CD4-positive, alpha-beta T cell treated with Interleukin-4 for 4 hours (primary cell): ENCODE measurements around the gene HOXD3.

Experiments
- DNase-seq: peaks from one replicate; pipeline ENCODE4 v3.0.0-alpha.2; 2020

The HOXD3 gene

DNA sequence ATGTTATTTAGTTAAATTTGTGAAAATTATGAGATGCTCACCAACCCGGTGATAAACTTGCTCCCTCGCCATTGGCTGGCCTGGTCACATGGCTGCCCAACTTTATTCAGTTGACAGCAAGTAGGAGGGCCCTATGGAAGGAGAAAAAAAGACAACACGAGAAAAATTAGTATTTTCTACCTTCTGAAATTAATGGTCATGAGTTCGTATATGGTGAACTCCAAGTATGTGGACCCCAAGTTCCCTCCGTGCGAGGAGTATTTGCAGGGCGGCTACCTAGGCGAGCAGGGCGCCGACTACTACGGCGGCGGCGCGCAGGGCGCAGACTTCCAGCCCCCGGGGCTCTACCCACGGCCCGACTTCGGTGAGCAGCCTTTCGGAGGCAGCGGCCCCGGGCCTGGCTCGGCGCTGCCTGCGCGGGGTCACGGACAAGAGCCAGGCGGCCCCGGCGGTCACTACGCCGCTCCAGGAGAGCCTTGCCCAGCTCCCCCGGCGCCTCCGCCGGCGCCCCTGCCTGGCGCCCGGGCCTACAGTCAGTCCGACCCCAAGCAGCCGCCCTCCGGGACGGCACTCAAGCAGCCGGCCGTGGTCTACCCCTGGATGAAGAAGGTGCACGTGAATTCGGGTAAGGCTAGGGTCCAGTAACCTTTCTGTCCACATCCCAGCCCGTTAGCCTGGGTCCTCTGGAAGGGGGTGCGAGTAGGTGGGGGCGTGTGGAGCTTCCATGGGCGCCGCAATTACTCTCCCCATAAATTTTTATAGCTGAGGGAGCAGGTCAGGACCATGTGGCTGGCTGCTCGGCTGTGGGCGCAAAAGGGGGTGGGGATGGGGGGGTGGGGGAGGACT is 5.4 kb upstream of the HOXD3 start, which contains the start of gene HOXD4:
HOXD4 (plus strand) TSS at position 109 of the 846 bp plus-strand sequence; CDS start at position 193, 84 bp downstream.
- DNase-seq, result no peak

DNA sequence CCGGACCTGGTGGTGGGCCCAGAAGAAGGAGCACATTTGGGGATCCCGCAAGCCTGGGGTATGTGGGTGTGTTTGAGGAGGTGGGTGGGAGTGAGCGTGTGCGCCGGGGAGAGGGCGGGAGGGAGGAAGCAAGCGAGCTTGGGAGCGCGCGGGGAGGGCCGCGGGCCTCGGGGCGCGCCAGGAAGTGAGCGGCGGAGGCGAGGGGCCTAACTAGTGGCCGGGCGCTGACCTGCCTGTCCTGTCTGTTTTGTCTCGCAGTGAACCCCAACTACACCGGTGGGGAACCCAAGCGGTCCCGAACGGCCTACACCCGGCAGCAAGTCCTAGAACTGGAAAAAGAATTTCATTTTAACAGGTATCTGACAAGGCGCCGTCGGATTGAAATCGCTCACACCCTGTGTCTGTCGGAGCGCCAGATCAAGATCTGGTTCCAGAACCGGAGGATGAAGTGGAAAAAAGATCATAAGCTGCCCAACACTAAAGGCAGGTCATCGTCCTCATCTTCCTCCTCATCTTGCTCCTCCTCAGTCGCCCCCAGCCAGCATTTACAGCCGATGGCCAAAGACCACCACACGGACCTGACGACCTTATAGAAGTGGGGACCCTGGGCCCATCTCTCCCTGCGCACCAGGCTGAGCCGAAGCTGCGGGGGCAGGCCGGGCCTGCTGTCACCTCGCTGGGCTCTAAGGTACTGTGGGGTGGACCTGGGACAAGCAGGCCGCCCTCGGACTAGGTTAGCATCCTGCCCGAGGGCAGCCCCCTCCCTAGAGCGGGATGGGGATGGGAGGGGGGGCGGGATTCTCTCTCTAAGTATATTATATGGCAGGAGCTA is 4.5 kb upstream of the HOXD3 start:
- no peak for DNase-seq

DNA sequence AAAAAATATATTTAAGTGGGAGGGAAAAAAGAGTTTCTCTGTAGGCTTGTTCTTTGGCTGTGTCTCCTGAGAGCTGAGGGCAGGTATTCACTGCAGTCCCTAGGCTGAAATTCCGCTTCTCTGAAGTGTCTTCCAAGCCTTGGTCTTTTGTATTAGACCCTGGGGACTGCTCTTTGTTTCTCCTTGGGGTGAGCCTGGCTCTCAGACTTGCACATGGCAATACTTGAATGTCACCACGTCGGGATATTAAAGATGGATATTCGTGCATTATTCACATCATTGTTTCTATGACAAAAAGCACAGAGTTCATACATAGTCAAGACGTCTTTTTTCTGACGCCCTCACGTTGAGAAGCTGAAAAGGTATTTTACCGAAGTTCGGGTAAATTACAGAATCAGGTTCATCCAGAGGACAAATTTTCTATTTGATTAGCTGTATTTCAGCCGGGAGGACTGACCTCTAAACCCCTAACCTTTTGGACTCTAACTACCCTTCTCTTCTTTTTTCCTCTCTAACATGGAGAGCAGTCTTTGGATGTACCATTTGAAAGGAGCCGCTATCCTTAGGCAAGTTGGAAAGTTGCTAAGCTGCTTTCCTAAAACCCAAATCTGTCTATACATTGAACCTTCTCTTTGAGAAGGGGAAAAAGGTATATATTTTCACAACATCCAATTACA is 2.4 kb upstream of the HOXD3 start:
- DNase-seq, result no peak

DNA sequence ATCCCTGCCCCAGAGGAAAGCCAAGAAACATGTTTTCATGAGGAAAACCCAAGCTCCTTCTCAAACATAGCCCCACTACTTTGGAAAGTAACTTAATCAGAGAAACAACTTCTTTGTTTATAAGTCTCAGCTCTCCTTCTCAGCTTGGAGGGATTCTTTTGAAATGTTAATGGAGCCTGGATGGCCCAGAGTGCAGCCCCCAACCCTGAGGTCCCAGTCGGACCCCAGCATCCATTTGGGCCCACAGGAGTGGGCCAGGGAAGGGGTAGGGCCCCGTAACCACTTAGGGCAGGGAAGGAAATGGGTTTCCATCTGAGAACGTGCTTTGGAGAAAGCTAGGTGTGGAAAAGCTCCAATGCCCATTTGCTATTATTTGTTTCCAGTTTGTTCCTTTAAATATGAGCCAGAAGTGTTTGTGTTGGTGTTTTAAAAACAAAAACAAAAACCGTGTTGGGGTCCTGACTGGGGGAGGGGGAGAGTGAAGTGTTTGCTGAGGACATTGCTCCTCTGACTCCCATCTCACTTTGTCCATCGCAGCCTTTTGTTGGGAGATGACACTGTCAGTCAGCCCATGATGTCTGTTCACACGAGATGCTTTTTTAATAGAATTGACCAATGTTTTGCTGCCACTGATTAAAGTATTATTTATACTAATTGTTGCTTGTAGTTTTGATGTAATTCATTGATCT is 1.6 kb upstream of the HOXD3 start:
- DNase-seq, result no peak

DNA sequence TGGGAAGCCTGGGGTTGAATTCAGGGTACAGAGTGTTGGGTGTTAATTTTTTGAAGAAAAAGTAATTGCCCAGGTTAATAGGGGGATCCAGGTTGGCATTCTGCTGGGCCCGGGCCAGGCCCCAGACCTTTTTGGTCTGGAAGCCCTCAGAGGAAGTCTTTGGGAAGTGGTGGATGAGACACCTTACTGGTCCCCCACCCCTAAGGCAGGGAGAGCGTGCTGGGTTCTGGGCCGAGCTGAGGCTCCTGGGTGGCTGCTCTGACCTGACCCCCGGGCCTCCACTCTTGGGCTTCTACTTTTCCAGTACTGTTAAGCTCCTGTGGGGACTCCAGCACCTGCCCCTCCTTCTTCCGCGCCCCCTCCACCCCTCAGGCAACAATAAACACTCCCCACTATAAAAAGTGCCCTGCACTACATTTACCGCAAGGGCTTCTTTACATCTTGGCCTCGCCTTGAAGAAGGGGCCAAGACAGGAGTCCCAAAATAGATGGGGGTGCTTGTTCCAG is 753 bp upstream of the HOXD3 start:
- DNase-seq, result no peak

DNA sequence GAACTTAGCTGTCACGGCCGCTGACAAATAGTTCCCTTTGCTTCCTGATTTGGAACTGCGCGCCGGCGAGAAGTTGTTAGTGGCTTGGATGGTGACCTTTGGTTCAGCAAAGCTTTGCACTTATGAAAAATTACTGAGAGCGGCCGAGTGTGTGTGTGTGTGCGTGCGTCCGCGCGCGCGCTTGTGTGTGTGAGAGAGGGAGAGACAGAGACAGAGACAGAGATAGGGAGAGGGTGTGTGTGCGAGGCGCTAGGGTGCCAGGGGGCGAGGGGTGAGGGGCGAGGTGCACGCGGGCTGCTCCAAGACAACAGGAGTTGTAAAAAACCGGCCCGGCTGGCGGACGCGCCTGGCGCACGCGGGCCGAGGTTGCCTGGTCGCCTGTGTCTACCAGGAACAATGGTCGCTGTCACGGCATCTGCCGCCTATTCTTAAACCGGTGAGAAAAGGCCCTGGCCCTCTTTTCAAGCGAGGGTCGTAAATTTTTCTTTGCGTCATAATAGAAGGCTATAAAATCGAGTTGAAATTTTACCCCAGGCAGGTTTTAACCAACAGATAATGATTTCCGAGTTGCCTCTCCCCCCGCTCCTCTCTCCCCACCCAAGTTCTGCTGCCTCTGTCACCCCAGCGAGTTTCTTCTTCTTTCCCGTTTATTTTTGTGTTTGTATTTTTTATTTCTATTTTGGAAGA is 535 bp downstream of the HOXD3 start:
- DNase-seq, result no peak

DNA sequence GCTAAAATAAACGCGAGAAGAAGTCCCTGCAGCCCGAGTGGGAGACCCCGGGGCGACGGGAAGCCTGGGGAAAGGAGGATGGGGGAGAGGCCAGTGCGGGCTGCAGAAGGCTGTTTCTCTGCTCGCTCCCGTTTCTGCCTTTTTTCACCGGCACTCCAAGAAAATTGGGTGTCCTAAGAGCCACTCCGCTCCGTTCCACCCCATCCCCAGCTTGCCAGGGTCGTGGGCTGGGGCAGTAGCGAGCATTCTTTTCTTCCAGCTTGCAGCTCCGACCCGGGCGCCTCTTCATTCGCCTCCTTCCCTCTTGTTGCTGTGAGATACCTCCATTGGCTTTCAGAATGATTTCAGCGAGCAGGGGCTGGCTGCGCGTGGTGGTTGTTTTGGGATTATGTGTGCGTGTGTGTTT is 1.1 kb downstream of the HOXD3 start:
- DNase-seq, result no peak

DNA sequence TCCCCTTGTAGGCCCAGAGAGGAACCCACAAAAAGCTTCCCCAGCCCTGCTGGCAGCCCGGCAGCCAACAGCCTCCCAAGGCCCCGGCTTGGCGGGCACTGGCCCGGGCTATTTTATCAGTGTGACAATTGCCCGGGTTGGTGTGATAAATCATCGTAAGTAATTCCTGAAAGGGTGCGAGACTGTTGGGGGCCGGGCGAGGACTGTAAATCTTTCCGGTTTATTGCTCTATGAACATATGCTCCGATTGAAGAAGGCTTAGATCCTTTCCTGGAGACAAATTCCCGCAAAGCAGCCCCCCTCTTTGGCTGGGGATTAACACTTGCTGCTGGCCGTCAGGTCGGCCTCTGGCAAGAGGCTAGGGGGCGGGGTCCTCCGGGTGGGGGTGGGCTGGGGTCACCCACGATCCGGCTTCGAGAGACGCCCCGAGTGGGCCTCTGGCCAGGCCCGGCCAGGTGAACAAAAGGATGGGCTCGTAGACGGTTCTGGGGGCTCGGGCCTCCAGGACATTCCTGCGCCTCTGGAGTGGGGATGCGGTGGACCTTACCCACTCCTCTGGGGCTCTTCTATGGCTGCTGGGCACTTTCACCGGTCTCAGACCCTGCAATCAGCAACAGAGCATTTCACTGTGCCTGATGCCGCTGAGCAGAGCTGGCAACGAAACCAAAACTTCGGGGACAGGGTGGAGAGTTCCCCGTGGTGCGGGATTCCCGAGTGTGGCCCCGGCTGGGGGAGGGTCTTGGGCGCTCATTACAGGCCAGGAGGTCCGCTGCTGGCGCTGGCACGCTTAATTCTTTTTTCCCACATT is 2.0 kb downstream of the HOXD3 start:
- no peak for DNase-seq

DNA sequence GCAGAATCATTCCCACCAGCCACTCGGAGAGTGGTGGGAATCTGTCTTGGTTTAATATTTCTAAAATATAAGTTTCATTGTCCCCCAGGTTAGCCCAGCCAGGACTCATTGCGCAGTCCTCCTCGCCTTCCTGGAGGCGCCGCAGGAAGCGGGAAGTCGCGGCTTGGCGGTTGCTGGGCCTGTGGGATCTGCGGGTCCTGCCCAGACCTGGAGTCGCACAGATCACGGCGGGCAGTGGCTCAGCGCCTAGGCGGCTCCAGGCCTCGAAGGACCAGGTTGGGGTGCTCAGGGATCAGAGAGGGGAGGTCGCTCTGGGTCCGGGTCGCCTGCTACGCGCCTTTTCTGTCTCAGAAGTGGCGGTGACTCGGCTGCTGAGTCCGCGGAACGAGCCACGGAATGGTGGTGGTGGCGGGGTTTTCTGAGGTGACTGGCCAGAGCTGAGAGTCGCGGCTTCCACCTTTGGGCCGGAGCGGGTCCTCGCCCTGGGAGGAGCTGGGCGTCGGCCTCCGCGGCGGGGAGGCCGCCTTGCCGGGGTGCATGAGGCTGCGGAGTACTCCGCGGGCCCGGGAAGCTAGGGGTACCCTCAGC is 2.6 kb downstream of the HOXD3 start:
- no peak for DNase-seq

DNA sequence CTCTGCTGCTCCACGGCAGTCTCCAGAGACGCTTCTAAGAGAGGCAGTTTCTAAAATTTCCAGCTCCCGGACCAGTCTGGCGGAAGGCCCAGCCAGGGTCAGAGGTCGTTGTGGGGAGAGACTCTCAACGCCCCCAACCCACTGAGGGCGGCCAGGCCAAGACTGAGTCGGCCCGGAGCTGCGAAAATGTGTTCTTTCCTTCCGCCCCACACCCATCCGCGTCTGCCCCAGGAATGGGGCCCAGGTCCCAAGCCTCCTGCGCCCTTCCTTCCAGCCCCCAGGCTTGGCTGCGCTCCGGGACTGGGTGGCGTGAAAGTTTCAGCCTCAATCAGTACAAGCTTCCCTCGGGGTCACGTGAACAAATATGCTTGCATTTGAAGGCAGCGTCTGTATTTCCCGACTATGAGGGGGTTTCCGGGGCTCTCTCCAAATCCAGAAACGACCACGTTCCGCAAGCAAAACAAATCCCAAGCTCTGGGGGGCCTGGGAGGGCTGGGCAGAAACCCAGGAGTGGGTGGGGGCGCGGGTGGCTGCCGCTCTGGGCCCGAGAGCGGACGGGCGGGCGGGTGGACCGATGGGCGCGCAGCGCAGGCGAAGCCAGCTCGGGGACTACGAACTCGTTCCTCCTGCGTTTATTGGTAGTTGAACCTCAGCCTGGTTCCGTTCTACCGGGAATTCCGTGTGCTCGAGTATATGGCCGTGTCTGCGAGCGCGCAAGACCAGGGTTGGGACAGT is 3.3 kb downstream of the HOXD3 start:
- DNase-seq, result no peak

DNA sequence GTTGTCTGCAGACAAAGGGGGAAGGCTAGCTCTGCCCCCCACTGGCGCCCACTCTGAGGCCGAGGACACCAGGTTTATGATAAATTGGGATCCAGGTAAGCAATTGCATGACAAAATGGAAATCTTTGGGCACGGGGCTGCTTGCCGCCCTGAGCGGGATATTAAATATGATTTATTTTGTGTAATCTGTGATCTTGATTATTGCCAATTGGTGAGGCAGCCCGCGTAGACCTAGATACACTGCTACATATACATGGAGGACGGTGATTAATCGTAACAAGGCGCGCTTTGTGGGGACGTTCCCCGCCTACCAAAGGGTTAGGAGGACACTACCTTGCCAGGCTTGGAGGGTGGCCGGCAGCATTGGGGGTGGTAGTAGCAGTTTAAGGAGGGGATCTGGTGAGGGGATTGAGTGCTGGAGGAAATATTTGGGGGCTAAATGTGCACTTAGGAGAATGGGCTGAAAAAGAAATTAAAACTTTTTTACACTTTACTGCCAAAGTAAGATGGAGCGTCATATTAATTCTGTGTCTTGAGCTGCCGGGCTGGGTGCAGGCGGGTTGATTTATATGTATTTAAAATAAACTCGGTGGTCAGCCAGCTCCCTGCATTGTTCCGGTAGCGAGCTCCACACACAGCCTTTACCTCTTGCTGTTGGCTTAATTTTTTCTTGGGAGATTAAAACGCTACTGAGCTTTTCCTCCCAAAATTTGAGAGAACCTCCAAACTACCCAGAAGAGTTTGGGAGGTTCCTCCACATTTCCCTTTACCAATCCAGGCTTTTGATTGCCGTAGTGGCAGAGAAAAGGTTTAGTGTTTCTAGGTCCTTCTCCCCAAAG is 4.1 kb downstream of the HOXD3 start:
- no peak for DNase-seq

DNA sequence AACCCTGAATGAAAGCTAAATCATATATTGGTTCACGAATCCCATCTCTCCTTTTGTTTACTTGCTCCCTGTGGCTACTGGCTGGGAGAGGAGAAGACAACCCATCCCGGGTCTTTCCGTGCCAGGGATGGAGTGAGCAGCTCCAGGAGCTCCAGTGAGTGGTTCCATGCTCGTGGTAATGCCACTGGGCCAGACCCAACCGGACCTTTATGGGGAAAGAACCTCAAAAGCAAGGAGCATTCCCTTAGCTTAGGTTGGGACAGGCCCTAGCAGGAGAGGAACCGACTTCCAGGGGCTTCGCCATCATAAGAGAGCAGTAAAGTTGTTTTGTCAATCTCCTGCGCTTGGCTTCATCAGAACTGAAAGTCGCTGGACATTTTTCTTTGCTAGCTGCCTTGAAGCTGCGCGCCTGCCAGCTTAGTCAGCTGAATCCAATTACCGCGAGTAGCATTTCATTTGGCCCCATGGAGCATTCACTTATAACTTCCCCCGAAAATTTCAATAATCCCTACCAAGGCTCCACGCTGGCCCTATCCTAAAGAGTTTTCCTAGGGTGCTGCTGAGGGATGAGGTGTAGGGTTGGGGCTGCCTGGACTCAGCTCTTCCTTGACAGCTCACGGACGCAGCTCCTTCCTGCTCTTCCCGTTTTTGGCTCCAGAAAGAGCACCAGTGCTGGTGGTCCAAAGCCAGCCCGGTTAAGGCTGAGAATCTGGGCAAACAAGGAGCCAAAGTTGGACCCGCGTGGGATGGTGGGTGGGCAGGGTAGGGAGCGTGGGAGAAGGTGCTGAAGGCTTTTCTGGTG is 4.9 kb downstream of the HOXD3 start:
- no peak for DNase-seq

DNA sequence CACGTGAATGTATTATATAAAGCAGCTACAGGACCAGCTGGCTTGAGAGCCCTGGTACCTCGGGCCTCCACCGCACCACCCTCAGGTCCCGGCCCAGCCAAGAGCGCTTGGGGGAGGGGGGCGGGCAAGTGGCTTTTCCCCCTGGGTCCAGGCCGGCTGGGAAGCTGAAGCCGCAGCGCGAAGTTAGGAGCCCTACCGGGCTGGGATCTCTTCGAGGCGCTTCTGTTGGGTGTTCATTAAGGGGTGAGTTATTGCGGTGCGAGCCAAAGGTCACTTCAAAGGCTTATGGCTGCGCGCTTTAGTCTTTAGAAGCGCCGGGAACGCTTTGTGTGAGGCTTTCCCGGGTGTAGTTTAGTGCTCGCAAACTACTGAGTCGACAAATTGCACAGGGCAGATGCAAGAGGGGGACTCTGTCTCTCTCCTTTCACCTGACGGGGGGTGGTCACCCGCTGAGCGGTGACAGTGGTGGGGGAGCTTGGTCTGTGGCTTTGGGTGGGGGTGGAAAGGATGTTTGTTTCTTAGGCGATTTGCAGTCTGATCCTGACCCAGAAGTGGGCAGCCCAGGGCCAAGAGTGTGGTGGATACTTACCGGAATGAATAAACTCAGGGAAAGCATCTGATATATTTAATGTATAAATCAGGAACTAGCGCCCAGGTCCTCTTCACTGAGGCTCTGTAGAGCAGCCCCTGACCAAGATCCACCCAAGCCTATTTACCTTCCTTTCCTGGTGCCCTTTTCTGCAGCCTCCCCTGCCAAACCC is 6.0 kb downstream of the HOXD3 start:
- no peak for DNase-seq

DNA sequence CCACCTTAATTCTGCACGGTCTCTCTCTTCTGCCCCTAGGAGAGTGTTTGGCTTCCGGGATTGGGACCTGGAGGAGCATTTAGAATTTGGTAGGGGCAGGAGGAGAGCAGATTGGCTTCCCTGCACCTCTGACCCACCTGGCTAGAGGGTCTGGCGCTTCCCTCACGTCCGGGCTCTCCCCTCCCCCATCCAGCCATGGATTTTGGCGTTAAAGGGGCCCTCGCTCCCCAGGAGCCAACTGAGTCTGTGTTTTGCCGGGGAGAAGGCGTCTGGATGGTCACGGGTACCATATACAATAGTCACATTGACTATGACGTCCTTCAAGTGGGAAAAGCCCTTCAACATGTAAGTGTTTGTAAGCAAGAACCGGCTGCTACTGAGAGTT is 6.6 kb downstream of the HOXD3 start:
- no peak for DNase-seq

DNA sequence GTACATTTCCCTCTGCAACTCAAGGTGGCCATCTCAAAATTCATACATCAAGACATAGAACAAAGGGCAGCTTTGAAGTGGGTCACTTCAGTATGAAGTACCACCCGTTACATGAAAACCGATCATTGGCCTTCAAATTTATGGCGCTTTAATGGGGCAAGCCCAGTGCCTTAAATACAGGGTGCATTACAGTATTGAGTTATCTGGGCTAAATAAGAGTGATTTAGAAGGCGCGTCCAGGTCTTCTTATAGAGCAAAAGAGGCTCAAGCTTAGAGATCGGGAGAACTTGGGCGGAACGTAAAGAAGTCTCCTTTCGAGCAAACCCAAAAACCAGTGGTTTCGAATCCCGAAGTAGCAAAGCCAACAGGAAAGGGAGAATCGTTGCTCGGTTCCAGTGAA is 7.1 kb downstream of the HOXD3 start:
- DNase-seq, result no peak

DNA sequence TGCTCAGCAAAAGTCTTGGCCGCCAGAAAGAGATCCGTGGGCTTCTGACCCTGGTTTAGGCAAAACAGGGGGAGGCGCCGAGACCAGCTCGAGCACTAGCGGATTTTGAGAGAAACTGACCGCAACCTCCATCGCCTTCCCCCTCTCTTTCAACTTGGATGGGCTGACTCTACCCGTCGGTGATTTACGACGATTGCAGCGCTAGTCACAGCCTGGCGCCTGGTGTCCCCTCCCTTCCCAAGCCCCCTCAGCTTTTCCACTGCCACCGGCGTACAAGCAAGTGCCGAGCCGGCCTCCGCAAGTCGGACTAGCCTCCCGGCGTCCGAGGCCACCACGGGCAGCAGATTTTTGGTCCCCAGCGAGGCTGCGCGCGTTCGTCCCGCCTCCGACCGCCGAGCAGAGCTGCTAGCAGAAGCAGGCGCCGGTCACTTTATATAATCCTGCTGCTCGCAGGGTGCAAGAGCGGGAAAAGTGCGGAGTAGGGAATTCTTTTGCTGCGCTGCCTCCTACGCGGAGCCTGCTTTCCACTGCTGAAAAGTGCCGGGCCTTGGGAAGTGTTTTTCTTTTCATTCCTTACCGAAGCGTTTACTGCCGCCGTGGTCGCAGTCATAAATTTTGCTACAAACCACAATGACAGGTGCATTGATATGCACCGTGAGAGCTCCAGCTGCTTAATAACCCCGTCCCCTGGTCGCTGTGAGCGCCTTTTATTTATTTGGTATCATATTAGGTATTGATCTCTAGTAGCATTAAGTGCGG is 7.7 kb downstream of the HOXD3 start:
- no peak for DNase-seq
